Glomerular endothelial cell (primary cell): ENCODE data around the gene NEK4. TPM values are rescaled to one million over a fixed set of nuclear protein-coding genes. Genes with fewer than 3 reads are reported as not detected.

Experiments
- DNase-seq: peaks from one replicate; pipeline ENCODE4 v3.0.0-alpha.2; 2011; ENCODE audit warnings: low read depth, low spot score; ENCODE audit errors: extremely low read depth
- total RNA-seq: library from RNA; depleted of rRNA; stranded (reverse); fragments of >200 nt; gene quantifications from 2 replicates; pipeline ENCODE4 v1.2.3, GENCODE V29; 2015

Gene NEK4
- total RNA-seq, 1 donor from 2014 or later = 13.7 TPM

DNA sequence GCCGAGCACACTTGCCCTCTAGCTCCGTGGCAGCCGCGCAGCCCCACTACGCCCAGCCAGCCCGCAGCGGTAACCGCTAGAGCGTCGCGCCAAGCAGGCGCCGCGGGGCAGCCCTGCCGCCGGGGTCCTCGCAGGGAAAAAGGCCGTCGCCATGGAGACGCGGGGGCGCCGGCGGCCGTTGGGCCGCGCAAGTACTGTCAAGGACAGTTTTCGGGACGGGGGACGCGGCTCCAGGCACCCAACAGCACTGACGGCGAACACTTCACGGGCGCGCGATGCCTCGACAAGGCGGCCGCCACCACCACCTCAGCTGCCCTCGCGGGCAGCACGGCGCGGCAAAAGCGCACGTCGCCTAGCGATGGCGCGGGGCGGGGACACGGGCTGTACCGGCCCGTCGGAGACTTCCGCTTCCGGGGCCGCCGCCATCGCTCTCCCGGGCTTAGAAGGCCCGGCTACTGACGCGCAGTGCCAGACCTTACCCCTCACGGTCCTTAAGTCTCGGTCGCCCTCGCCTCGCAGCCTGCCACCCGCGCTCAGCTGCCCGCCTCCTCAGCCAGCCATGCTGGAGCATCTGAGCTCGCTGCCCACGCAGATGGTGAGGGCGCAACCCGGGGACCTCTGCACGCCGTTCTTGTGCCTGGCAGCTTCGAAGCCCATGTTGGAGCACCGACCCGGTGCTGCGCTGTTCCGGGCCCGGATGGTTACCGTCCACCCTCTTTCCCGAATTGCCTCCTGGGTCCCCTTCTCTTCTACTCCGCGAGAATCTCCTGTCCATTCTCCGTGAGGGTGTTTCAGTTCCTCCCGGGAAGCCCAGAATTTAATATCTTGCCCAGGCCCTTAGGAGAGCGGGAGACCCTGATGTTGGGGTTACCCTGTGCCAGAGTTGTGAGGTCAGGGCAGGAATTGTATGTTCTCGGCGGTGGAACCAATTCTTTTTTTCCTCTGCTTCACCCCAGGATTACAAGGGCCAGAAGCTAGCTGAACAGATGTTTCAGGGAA, 64.8 kb downstream of the NEK4 start, which contains the start of the genes GLT8D1 and SPCS1:
Gene GLT8D1, minus strand, starts transcription at position 104 of the 999 bp plus-strand sequence. CDS start 5,331 bp downstream, outside the sequence.
Gene SPCS1, plus strand, starts transcription at position 419 of the 999 bp plus-strand sequence. Its CDS starts 141 bp downstream, at position 560.
- no peak for DNase-seq

DNA sequence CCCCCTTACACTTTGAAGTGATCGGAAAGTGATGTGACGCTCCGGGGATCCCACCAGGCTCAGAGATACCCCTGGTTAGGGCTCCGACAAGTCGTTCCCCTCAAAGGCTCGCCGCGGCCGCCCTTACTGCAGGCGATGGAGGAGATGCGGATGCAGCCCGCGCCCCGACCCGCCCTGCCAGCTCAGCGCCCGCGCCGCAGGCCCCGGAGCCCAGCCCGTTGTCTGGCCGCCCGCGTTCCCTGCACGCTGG, 65.4 kb downstream of the NEK4 start:
- no peak for DNase-seq

DNA sequence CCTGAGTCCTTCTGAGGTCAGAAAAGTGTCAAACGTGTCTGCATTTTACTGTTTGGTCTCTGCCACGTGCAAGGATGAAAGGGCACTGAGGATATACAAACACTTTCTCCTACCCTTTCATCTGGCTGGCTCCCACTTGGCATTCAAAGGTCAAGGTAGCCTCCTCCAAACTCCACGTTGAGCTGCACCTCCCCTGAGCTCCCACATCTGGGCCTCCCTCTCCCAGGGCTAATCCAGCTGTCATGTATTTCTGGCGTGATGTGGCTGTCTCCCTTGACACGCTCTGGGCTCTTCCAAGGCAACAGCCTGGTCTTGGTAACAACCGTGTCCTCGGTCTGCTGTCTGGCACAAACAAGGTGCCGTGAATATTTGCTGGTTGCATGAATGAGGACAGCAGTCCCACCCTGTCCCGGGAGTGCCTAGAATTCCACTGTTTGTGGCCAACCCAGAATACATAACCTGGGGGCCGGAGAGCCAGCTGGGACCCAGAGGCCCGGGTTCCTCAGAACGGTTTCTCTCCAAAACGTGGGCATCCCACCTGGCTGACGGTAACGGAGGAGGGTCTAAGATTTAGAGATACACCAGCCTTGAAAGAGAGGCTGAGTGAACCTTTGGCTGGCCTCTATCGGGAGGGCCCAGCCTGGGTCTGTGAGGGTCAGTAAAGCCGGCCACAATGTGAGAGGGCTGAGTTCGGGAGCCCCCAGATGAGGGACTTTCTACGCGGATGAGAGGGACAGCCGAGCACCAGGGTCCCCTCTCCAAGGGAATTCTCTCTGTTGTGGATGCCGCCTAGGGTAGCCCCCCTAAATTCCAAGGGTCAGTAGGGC, 65.9 kb downstream of the NEK4 start:
- no peak for DNase-seq

DNA sequence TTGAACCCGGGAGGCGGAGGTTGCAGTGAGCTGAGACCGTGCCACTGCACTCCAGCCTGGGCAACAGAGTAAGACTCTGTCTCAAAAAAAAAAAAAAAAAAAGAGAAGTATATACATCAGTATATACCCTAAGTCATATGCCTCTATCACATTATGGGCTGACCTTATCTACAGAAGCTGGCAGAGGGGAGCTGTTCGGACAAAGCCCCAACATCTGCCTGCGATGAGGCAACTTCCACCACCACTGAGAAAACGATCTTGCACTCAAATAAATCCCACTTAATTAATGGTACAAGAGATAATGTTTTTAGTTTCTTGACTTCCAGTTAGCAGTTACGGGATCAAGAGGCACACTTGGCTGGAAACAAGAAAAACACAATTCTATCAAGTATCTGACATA, 67.4 kb downstream of the NEK4 start:
- DNase-seq = no peak

DNA sequence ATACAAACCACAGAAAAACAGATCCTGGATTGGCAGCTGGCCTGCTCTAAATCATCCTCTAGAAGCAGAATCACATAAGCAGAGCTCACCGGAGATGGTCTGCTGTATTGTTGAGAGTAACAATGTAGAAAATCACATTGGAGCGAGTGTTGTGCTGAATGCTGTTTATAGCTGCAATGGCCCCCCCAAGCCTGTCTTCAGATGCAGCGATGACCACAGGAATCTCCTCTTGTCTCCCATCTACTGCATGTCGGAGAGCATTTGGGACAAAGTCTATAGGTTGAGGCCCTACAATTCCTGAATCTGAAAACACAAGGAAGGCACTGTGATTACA, 73.1 kb downstream of the NEK4 start:
- DNase-seq = no peak

DNA sequence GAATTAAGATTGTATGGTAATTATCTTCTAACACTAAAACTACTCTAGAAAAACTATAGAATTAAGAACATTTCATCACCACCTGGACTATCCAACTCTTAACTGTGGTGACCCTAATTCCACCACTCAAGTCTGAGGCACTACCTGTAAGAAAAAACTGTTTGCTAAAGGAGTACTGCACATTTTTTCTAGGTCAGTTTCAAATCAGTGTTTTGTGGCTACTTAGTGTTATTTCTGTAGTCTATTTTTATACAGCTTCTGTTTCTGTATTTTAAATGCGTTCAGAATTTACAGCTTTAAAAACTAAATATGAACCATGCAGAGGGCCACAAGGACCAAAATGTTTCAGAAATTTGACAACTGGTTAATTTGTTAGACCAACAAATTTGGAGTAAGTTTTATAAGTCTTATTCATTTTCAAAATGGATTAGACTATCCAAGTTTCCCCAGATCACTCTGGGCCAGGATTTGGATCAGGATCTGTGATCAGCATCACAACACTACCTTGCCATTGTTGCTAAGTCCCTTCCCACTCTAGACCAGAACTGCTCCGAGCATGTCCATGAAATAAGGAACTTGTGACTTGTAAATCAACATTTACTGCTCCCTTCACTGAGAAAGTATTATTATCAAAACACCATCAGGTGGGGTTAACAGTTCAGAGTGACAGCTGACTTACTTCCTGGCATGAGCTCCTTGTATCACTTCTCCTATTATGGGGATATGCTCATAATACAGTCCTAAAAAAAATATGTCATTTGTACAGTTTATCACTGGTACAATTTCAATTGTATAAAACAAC, 73.7 kb downstream of the NEK4 start:
- DNase-seq = no peak

DNA sequence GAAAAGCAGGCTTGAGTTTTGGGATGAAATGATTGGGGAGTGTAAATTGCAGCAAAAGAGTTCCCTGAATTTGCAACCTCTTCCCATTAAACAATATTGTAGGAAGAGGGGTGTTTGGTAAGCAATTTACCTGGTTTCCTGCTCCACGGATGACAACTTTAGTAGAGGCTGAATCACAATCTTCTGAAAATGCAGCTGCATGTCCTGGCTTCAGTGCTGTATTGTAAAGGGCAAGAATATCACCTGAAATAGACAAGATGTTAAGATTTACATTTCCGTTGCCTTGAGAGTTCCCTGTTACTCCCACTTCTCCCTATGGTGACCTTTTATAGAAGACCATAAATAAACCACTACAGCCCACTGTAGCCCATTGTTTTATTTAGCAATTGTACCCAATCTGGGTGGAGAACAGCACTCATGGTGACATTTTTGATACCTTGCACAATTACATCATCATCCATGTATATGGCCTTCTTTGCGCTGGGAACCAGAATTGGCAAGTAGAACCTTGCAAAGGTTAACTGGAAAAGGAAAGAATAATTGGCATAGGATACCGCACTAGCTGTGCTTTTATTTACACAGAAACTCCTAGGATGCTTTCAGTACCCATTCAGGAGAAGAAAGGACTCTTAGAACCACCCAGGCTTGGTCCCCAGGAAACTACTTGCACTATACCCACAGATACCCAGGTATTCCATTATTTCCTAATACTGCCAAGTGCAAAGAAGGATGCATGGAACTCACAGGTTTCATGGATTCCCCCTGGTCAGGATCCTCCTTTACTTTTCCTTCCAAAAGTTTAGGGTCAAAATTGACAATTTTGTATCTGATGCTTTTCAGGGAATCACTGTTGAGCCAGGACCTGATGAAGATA, 74.7 kb downstream of the NEK4 start:
- DNase-seq = no peak

DNA sequence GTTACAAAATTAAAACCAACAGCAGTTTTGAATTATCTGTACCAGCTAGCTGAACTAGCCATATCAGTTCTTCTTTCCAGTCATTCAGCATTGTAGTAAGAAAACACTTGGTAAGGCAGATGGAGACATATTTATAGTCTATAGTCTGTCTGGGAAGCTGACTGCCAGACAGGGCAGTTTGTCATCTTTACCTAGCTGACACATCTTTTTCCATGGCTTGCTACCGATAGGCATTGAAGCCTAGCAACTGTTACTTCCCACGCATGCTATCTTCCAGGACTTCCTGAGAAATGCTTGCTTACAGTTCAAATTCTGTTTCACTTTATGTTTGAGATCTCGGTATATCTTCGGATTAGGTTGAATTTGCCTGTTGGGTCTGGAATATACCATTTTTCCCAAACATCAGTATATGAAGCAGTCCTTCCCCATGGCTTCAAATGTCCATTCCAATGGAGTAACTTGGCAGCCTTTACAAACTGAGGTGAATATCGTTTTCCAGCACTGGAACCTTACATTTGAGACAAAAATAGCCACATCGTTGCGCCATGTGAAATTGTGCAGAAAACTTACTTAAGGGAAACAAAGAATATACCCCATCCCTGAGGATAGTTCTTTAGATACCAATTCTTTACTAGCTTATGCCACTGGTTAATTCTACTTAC, 76.1 kb downstream of the NEK4 start:
- DNase-seq = no peak

DNA sequence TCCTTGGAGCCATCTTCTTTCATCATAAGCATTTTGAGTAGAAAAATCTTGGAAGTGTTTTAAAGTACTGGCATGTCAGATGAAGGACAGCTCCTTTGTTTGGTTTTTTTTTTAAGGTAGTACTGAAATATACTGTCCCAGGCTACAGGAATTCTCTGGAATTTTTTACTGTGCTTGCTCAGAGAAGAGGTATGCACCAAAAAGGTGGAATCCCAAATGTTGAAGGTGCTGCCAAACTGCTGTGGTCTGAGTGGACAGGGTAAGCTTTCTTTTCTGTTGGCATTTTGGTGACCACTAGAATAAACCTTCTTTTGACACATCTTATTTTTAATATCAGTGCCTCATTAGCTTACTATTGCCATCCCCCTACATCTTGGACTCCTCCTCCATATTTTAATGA, 77.7 kb downstream of the NEK4 start:
- DNase-seq = no peak

DNA sequence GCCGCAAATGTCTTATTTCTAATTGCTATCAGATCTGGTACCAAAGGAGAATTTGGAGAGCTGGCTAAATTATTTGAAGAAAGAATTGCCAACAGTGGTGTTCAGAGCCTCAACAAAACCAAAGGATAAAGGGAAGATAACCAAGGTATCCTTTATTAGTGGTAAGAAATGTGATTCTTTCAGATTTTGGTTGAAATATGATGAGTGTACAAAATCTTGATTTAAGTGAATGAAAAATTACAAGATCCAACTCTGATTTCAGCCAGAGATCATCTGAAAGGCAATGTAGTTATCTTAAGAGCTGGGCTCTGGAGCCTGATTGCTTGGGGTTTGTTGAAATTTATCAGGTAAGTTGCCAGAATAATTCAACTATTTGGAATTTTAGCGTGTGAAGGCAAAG, 80.2 kb downstream of the NEK4 start:
- DNase-seq = no peak

DNA sequence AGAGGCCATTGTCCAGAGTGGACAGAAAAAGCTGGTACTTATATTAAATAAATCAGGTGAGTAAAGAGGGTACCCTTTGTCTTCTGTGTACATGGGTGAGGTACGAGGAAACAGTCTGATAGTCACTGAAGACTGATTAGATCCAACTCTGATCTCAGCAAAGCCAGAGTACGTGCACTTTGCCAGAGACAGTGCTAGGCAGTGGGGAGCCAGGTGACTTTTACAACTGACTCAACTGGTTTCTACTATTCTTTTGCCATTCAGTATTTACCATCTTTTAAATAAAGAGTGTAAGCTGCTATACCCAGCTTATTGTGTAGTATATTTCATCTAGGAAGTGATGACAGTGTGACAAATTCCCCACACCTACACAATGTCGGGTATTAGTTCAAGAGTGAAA, 81.6 kb downstream of the NEK4 start:
- DNase-seq = no peak

DNA sequence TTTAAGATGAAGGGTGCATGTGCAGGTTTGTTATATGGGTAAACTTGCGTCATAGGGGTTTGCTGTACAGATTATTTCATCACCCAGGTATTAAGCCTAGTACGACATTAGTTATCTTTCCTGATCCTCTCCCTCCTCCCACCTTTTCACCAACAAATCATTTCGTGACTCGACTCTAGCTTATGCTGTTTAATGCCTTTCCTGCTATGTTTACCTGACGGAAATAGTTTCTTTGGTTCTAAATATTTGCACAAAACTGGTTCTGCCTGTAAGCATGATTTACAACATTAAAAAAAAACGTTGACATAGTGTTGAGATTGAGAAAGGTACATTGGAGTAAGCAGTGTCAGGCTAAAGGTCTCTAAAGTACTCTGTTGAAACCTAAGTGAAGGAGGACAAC, 82.5 kb downstream of the NEK4 start:
- no peak for DNase-seq

DNA sequence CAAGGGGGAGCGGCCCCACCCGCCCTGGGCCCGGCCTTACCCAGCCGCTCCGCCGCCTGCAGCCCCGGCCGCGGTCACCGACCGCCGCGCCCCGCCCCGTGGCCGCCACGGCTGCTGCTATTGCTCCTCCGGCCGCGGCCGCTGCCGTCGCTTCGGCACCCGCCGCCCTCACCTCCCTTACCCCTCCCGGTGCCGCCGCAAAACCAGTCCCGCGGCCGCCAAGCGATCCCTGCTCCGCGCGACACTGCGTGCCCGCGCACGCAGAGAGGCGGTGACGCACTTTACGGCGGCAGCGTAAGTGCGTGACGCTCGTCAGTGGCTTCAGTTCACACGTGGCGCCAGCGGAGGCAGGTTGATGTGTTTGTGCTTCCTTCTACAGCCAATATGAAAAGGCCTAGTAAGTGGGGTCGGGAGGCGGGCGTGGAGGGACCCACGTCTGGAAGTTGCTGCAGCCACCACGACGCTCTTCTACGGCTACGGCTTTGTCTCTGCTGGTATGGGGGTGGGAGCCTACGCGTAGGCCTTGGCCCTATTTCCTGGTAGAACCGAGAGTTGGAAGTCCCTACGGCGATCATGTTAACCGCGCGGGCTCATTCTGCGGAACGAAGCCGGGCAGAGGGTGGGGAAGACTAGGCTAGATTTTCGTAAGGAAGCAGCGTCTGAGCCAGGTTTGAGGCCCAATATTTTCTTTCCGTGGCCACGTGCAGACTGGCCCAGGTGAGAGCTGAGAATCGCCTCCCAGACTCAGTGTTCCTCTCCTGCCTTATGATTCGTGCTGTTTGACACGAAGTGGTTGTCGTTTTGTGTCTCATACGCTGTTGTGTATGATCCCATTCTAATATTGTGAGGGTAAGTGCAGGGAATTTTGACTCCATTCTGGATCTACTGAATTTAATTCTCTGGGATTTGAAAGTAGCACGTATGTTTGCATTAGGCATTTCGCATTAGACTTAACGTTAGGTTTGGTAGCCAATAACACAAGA, 84.7 kb downstream of the NEK4 start, which contains the start of the genes GNL3 and PBRM1:
Gene GNL3, plus strand, starts transcription at position 324 of the 983 bp plus-strand sequence. Its CDS starts 61 bp downstream, at position 385.
Gene PBRM1, minus strand, starts transcription at position 205 of the 983 bp plus-strand sequence.
- DNase-seq = peak; percentile 57

DNA sequence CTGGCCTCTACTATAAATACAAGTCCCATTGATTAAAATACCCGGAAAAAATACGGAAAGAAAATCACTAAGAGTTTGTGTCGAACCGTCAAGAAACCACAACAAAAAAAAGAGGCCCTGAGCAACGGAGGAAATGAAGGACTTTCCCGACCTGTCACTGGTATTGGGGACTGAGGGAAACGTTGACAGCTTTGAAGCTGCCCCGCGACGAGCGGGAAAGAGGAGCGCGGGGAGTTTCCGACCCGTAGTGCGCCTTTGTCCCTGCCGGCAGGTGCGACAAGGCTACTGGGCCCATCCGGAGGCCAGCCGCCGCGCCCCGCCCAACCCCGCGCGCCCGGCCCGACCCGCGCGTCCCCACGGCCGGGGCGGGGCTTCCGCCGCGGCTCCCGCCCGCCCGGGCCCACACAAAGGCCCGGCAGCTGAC, 85.4 kb downstream of the NEK4 start:
- DNase-seq = no peak

DNA sequence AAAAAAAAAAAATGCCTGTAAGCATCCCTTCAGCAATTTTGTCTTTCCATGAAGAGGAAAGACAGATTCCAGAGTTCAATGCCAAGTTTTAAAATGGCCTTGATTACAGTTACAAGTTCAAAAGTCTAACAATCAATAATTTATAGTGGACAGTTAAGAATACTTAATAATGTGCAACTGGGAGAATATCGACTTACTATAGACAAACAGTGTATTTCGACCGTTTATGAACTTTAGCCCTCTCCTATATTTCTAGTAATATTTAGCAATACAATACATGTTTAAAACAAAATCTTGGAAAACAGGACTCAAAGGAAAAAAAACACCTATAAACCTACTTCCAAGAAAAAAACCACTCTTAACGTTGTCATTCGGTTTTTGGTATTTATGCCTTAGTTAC, 86.6 kb downstream of the NEK4 start:
- DNase-seq = no peak

DNA sequence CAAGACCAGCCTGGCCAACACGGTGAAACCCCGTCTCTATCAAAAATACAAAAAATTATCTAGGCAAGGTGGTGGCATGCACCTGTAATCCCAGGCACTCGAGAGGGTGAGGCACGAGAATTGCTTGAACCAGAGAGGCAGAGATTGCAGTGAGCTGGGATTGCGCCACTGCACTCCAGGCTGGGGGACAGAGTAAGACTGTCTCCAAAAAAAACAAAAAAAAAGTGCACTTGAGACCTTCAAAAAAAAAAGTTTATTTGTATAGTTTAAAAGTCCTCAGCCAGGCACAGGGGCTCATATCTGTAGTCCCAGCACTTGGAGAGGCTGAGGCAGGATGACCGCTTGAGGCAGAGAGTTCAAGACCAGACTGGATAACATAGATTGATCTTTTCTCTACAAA, 87.1 kb downstream of the NEK4 start:
- no peak for DNase-seq

DNA sequence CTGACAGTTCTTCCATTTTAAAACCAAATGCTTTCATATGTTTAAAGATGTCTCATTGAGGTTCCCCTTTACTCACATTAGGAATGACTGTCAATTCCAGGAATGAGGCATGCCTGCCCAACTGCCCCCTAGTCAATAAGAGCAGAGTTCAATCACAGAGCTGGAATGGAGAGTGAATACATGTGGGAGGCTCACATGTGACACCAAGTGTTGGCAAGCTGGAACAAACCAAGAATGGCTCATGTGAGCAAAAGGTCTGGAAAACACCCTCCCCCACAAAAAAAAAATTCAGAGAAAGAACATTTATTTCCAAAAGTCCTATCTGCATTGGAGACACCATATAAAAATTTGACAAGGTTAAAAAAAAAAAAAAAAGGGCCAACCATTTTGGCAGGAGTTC, 88.7 kb downstream of the NEK4 start:
- no peak for DNase-seq

DNA sequence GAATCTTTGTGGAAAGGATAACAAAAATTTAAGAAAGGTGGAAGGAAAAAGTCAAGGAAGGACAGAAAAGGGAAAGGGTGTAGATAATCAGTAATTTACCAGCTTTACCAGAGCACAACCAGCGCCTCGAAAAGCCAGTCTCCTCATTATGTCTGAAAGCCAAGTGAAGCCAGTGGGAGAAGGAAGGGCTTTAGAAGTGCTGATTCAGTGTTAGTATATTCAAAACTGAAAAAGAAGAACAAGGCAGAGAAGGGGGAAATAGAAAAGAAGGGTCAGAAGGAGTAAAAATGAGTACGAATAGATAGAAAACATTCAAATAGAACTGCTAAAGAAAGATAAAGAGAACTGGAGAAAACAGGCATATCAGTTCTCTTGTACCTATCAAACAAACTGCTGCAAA, 89.1 kb downstream of the NEK4 start:
- no peak for DNase-seq
